Right ventricle myocardium superior (tissue), 1 donor: ENCODE results near the gene PCDH9. TPM values are rescaled to one million over a fixed set of nuclear protein-coding genes. Genes with fewer than 3 reads are reported as not detected.
A peak's percentile ranks its signal among the peaks of the same experiment; 100 is the strongest.

ENCODE experiments used
- ATAC-seq: fragments of 200-7000 bp; cut with Tn5 transposase; one replicate; pipeline ENCODE4 v1.9.1; 2020; ENCODE audit warnings: mild to moderate bottlenecking; ENCODE audit not compliant: poor library complexity
- DNase-seq: peaks from one replicate; pipeline ENCODE4 v3.0.0-alpha.2; 2020
- intact Hi-C: fragments of 100-400 bp; cut with DNase I; formaldehyde crosslinking; loops from one replicate; pipeline ENCODE4 v1.11.2; 2022
- total RNA-seq: library from RNA; stranded (reverse); fragmentation: NEBNext Ultra II Directional; extraction: Animal tissue kit (Norgen Biotek cat#: 25700); gene quantifications from one replicate; pipeline ENCODE4 v1.2.1, GENCODE V29; 2021
- donor health status: DM: no; HTN: yes; CAD: no; lungs with severe emphysema.

PCDH9 gene
- total RNA-seq, 1 donor from 2014 or later, result 10.0 TPM

- DNase-seq (no peak), ATAC-seq (no peak)
- intact Hi-C loops, result loop anchor here (5.0 to 10.0 kb wide), 2 partner anchors 149 to 1292 kb away; no protein-coding TSS in a partner anchor
Observed at GRCh38 chr13:67226696-67227095, 3.4 kb downstream of the PCDH9 start.

GRCh38 chr13:67225252-67226159, 4.6 kb downstream of the PCDH9 start:
- no peak for ATAC-seq
- intact Hi-C loops, result loop anchor here (5.0 to 10.0 kb wide), 2 partner anchors 148 to 1291 kb away; no protein-coding TSS in a partner anchor

GRCh38 chr13:67224148-67224846, 5.8 kb downstream of the PCDH9 start:
- ATAC-seq (peak; percentile 90), DNase-seq (peak; percentile 85)
- intact Hi-C loops, result loop anchor here (10.0 kb wide), 1 partner anchor 1289 kb away; no protein-coding TSS in a partner anchor

More at GRCh38 chr13:67225252-67226159, 4.6 kb downstream of the PCDH9 start:
- DNase-seq, result no peak

GRCh38 chr13:67223742-67224141, 6.4 kb downstream of the PCDH9 start:
- intact Hi-C loops, result loop anchor here (10.0 kb wide), 1 partner anchor 1289 kb away; no protein-coding TSS in a partner anchor
- DNase-seq (no peak), ATAC-seq (no peak)

GRCh38 chr13:67223024-67223423, 7.1 kb downstream of the PCDH9 start:
- intact Hi-C loops, result loop anchor here (10.0 kb wide), 1 partner anchor 1288 kb away; no protein-coding TSS in a partner anchor
- ATAC-seq, result no peak

GRCh38 chr13:67221630-67222226, 8.4 kb downstream of the PCDH9 start:
- peak; percentile 23 for ATAC-seq
- no peak for DNase-seq
- intact Hi-C loops, result loop anchor here (10.0 kb wide), 1 partner anchor 1287 kb away; no protein-coding TSS in a partner anchor

More at GRCh38 chr13:67223024-67223423, 7.1 kb downstream of the PCDH9 start:
- DNase-seq, result no peak

- intact Hi-C loops, result no loop called here
- DNase-seq, result no peak
- ATAC-seq, result no peak
Observed at GRCh38 chr13:67219113-67219512, 11.0 kb downstream of the PCDH9 start.

- no peak for DNase-seq
- no peak for ATAC-seq
- intact Hi-C loops, result no loop called here
Observed at GRCh38 chr13:67217880-67218279, 12.3 kb downstream of the PCDH9 start.

- intact Hi-C loops, result no loop called here
- ATAC-seq, result no peak
- no peak for DNase-seq
Observed at GRCh38 chr13:67216864-67217263, 13.3 kb downstream of the PCDH9 start.

- ATAC-seq, result no peak
- intact Hi-C loops, result no loop called here
- no peak for DNase-seq
Observed at GRCh38 chr13:67210208-67210607, 19.9 kb downstream of the PCDH9 start.

GRCh38 chr13:67208552-67208951, 21.6 kb downstream of the PCDH9 start:
- intact Hi-C loops, result no loop called here
- DNase-seq (no peak), ATAC-seq (no peak)

GRCh38 chr13:67204764-67205163, 25.4 kb downstream of the PCDH9 start:
- ATAC-seq (no peak), DNase-seq (no peak)
- intact Hi-C loops, result no loop called here

GRCh38 chr13:67200605-67201004, 29.5 kb downstream of the PCDH9 start:
- intact Hi-C loops, result no loop called here
- ATAC-seq, result no peak
- no peak for DNase-seq

GRCh38 chr13:67200183-67200582, 30.0 kb downstream of the PCDH9 start:
- ATAC-seq, result no peak
- intact Hi-C loops, result no loop called here
- DNase-seq, result no peak

- intact Hi-C loops, result no loop called here
- no peak for ATAC-seq
- no peak for DNase-seq
Observed at GRCh38 chr13:67197704-67198103, 32.4 kb downstream of the PCDH9 start.

- intact Hi-C loops, result no loop called here
- ATAC-seq (no peak), DNase-seq (no peak)
Observed at GRCh38 chr13:67193979-67194378, 36.2 kb downstream of the PCDH9 start.

GRCh38 chr13:67192751-67193150, 37.4 kb downstream of the PCDH9 start:
- ATAC-seq, result no peak
- DNase-seq, result no peak
- intact Hi-C loops, result no loop called here

- intact Hi-C loops, result no loop called here
- ATAC-seq (no peak), DNase-seq (no peak)
Observed at GRCh38 chr13:67186995-67187569, 43.1 kb downstream of the PCDH9 start.

GRCh38 chr13:67184247-67184646, 45.9 kb downstream of the PCDH9 start:
- ATAC-seq (no peak), DNase-seq (no peak)
- intact Hi-C loops, result no loop called here
